ENCODE data around the gene CIAO1.
A peak's percentile ranks its signal among the peaks of the same experiment; 100 is the strongest.
"Not testable (repeated sequence)": the region's sequence is repeated elsewhere in the genome, so short reads cannot be mapped to it uniquely, and the experiment has no call there.

Gene CIAO1

GRCh38 chr2:96265840-96266679, at the start of gene CIAO1, which contains the start of gene TMEM127:
TSS of gene CIAO1 (plus strand) at chr2:96266225. CDS start at chr2:96266351, 126 bp downstream.
TSS of gene TMEM127 (minus strand) at chr2:96265997. CDS start at chr2:96265381, 616 bp downstream.
- DNase-seq, result peak; percentile 97

- no peak for DNase-seq
Observed at GRCh38 chr2:96218508-96219131, 47.4 kb upstream of the CIAO1 start.

GRCh38 chr2:96219959-96220358, 46.1 kb upstream of the CIAO1 start:
- not testable (repeated sequence) for DNase-seq

- not testable (repeated sequence) for DNase-seq
Observed at GRCh38 chr2:96221106-96221505, 44.9 kb upstream of the CIAO1 start.

GRCh38 chr2:96225016-96225533, 41.0 kb upstream of the CIAO1 start:
- DNase-seq, result no peak

GRCh38 chr2:96231316-96231715, 34.7 kb upstream of the CIAO1 start:
- DNase-seq, result no peak

GRCh38 chr2:96233436-96233835, 32.6 kb upstream of the CIAO1 start:
- no peak for DNase-seq

GRCh38 chr2:96233880-96234316, 32.1 kb upstream of the CIAO1 start:
- no peak for DNase-seq

GRCh38 chr2:96236882-96237281, 29.1 kb upstream of the CIAO1 start:
- DNase-seq, result no peak

GRCh38 chr2:96238266-96238665, 27.8 kb upstream of the CIAO1 start:
- DNase-seq, result no peak

GRCh38 chr2:96239091-96239490, 26.9 kb upstream of the CIAO1 start:
- no peak for DNase-seq

- DNase-seq, result no peak
Observed at GRCh38 chr2:96239745-96240264, 26.2 kb upstream of the CIAO1 start.

GRCh38 chr2:96240341-96241038, 25.5 kb upstream of the CIAO1 start:
- DNase-seq, result no peak

- DNase-seq, result no peak
Observed at GRCh38 chr2:96241227-96241626, 24.8 kb upstream of the CIAO1 start.

- peak; percentile 38 for DNase-seq
Observed at GRCh38 chr2:96241900-96242611, 24.0 kb upstream of the CIAO1 start.

GRCh38 chr2:96243843-96244242, 22.2 kb upstream of the CIAO1 start:
- no peak for DNase-seq

- no peak for DNase-seq
Observed at GRCh38 chr2:96245609-96246390, 20.2 kb upstream of the CIAO1 start.

- DNase-seq, result no peak
Observed at GRCh38 chr2:96247009-96247408, 19.0 kb upstream of the CIAO1 start.

- no peak for DNase-seq
Observed at GRCh38 chr2:96247896-96248295, 18.1 kb upstream of the CIAO1 start.

GRCh38 chr2:96248624-96249023, 17.4 kb upstream of the CIAO1 start:
- DNase-seq, result no peak

- no peak for DNase-seq
Observed at GRCh38 chr2:96249654-96250053, 16.4 kb upstream of the CIAO1 start.

GRCh38 chr2:96250188-96250587, 15.8 kb upstream of the CIAO1 start:
- no peak for DNase-seq
